PC-3 (cell line): ENCODE results near the gene RSU1. TPM values are rescaled to one million over a fixed set of nuclear protein-coding genes. Genes with fewer than 3 reads are reported as not detected.

Experiments used
- ATAC-seq: fragments of 200-7000 bp; cut with Tn5 transposase; 2 replicates; pipeline ENCODE4 v1.9.1; 2020; ENCODE audit warnings: mild to moderate bottlenecking, moderate library complexity
- BruUV-seq: library from RNA; stranded (reverse); fragments of 400-500 nt; replicated peaks from 2 replicates; lab custom pipeline; 2021; lab: Mats Ljungman, UMichigan
- CTCF ChIA-PET: fragments of 300-600 bp; sonication (Branson Sonifier 250); formaldehyde crosslinking; loops from one replicate; lab custom pipeline; 2022; ENCODE audit warnings: antibody characterized with exemption; lab: Charles Lee
- POLR2A ChIA-PET: fragments of 300-600 bp; sonication (Branson Sonifier 250); formaldehyde crosslinking; loops from one replicate; lab custom pipeline; 2022; ENCODE audit warnings: antibody characterized with exemption; ENCODE audit not compliant: unreplicated experiment; lab: Charles Lee
- DNase-seq: peaks from one replicate; pipeline ENCODE4 v3.0.0-alpha.2; 2015
- H2AFZ ChIP-seq: fragments of 300-600 bp; sonication (generic); 2 replicates; pipeline ENCODE4 v1.6.0; 2016; ENCODE audit warnings: antibody characterized with exemption, low read length
- H3F3A ChIP-seq: fragments of 300-600 bp; sonication (generic); one replicate; pipeline ENCODE4 v1.6.0; 2017; ENCODE audit warnings: antibody characterized with exemption, low read length, control low read depth, mild to moderate bottlenecking; ENCODE audit not compliant: unreplicated experiment
- H3K27ac ChIP-seq: fragments of 300-600 bp; sonication (generic); 2 replicates; pipeline ENCODE4 v1.5.1; 2016; ENCODE audit warnings: mild to moderate bottlenecking, low read length
- H3K27me3 ChIP-seq: fragments of 300-600 bp; sonication (generic); 2 replicates; pipeline ENCODE4 v1.6.1; 2016; ENCODE audit warnings: low read length, mixed read lengths
- H3K36me3 ChIP-seq: fragments of 300-600 bp; sonication (generic); 2 replicates; pipeline ENCODE4 v1.6.1; 2016; ENCODE audit warnings: low read depth, mixed run types, low read length, mixed read lengths
- H3K4me1 ChIP-seq: fragments of 300-600 bp; sonication (generic); 2 replicates; pipeline ENCODE4 v1.5.1; 2016; ENCODE audit warnings: low read length; ENCODE audit not compliant: insufficient read depth
- H3K4me2 ChIP-seq: fragments of 300-600 bp; sonication (generic); 2 replicates; pipeline ENCODE4 v1.6.0; 2016; ENCODE audit warnings: low read length
- H3K4me3 ChIP-seq: fragments of 300-600 bp; sonication (generic); 2 replicates; pipeline ENCODE4 v1.5.1; 2016; ENCODE audit warnings: mild to moderate bottlenecking, low read length, mixed read lengths
- H3K79me2 ChIP-seq: fragments of 300-600 bp; sonication (generic); 2 replicates; pipeline ENCODE4 v1.6.1; 2017; ENCODE audit warnings: low read length, mixed read lengths
- H3K9ac ChIP-seq: fragments of 300-600 bp; sonication (generic); 2 replicates; pipeline ENCODE4 v1.6.0; 2016; ENCODE audit warnings: mild to moderate bottlenecking, low read length
- H3K9me2 ChIP-seq: fragments of 300-600 bp; sonication (generic); replicated peaks from 2 replicates; pipeline ENCODE4 v1.6.1; 2016; ENCODE audit warnings: mixed run types, low read length, mixed read lengths
- H3K9me3 ChIP-seq: fragments of 300-600 bp; sonication (generic); 2 replicates; pipeline ENCODE4 v1.6.1; 2016; ENCODE audit warnings: low read length, mixed read lengths
- H4K20me1 ChIP-seq: fragments of 300-600 bp; sonication (generic); 2 replicates; pipeline ENCODE4 v1.6.1; 2016; ENCODE audit warnings: low read length, mixed read lengths
- EZH2 ChIP-seq: fragments of 300-600 bp; sonication (generic); IDR thresholded peaks from one replicate; pipeline ENCODE4 v1.6.1; 2017; ENCODE audit warnings: antibody characterized with exemption, mild to moderate bottlenecking, low read length; ENCODE audit not compliant: unreplicated experiment
- EZH2phosphoT487 ChIP-seq: fragments of 300-600 bp; sonication (generic); IDR thresholded peaks from 2 replicates; pipeline ENCODE4 v1.6.1; 2018; ENCODE audit warnings: mild to moderate bottlenecking, antibody characterized with exemption, low read length, borderline replicate concordance
- intact Hi-C: fragments of 100-400 bp; cut with micrococcal nuclease; formaldehyde crosslinking; loops from 2 replicates; pipeline ENCODE4 v1.9.0; 2023
- total RNA-seq: library from RNA; depleted of rRNA; stranded (reverse); fragments of >200 nt; gene quantifications from 2 replicates; pipeline ENCODE4 v1.2.3, GENCODE V29; 2014
- TF ChIP-seq, protein P1 (sequence below): fragments of 300-600 bp; sonication (generic); conservative IDR thresholded peaks from 2 replicates; pipeline ENCODE4 v1.5.1; 2017; ENCODE audit warnings: antibody characterized with exemption, low read depth, mild to moderate bottlenecking, low read length

RSU1 gene
- total RNA-seq, 1 experiment from 2014 or later = 21.2 TPM

DNA sequence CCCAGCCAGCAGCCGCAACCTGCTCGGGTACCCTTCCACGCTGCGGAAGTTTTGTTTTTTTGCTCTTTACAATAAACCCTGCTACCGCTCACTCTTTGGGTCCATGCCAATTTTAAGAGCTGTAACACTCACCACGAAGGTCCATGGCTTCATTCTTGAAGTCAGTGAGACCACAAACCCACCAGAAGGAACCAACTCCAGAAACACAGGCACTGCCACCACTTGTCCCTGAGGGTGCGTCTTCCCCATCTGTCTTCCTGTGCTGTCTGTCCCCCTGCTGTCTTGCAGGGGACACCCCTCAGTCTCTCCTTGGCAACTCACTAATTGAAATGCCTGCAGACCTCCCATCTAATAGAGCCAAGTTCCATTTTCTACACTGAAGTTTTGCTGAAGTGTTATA, 48.5 kb upstream of the RSU1 start:
- Histone ChIP-seq H3K9me3 (no peaks in the 10 kb centered on the region), H3K79me2 (no peaks in the 10 kb centered on the region), H3K4me3 (no peak overlapping the region), H3F3A (no peaks in the 10 kb centered on the region), H3K9me2 (no peaks in the 10 kb centered on the region), H2AFZ (no peak overlapping the region), H3K4me1 (peaks cover 8% of the 10 kb centered on the region; the same call in 1 of the 2 replicates), H3K27me3 (no peaks in the 10 kb centered on the region), H4K20me1 (no peaks in the 10 kb centered on the region), H3K4me2 (no peak overlapping the region), H3K9ac (no peak overlapping the region), H3K36me3 (no peaks in the 10 kb centered on the region), H3K27ac (no peak overlapping the region)
- ChIA-PET POLR2A (no interaction called here), CTCF (no interaction called here)
- DNase-seq (no peak), ATAC-seq (no peak)
- TF ChIP-seq EZH2 = no peak
- no peak for TF ChIP-seq EZH2phosphoT487
- TF ChIP-seq, protein P1, sequence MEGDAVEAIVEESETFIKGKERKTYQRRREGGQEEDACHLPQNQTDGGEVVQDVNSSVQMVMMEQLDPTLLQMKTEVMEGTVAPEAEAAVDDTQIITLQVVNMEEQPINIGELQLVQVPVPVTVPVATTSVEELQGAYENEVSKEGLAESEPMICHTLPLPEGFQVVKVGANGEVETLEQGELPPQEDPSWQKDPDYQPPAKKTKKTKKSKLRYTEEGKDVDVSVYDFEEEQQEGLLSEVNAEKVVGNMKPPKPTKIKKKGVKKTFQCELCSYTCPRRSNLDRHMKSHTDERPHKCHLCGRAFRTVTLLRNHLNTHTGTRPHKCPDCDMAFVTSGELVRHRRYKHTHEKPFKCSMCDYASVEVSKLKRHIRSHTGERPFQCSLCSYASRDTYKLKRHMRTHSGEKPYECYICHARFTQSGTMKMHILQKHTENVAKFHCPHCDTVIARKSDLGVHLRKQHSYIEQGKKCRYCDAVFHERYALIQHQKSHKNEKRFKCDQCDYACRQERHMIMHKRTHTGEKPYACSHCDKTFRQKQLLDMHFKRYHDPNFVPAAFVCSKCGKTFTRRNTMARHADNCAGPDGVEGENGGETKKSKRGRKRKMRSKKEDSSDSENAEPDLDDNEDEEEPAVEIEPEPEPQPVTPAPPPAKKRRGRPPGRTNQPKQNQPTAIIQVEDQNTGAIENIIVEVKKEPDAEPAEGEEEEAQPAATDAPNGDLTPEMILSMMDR = no peak
- BruUV-seq = no TSS peak
- intact Hi-C loops = no loop called here

- intact Hi-C loops = no loop called here
- H3K9me3 ChIP-seq = no peaks in the 10 kb centered on the region
- no peak overlapping the region for H2AFZ ChIP-seq
- no peaks in the 10 kb centered on the region for H4K20me1 ChIP-seq
- ChIA-PET POLR2A (no interaction called here), CTCF (no interaction called here)
- no TSS peak for BruUV-seq
- ATAC-seq = no peak
- no peaks in the 10 kb centered on the region for H3K9me2 ChIP-seq
- H3K79me2 ChIP-seq = no peaks in the 10 kb centered on the region
- no peak overlapping the region for H3K4me3 ChIP-seq
- H3F3A ChIP-seq = no peaks in the 10 kb centered on the region
- no peak overlapping the region for H3K27ac ChIP-seq
- no peak overlapping the region for H3K4me2 ChIP-seq
- peaks cover 8% of the 10 kb centered on the region; the same call in 1 of the 2 replicates for H3K4me1 ChIP-seq
- TF ChIP-seq, protein P1 = no peak
- TF ChIP-seq EZH2phosphoT487 (no peak), EZH2 (no peak)
- H3K36me3 ChIP-seq = no peaks in the 10 kb centered on the region
- DNase-seq = no peak
- H3K9ac ChIP-seq = no peak overlapping the region
- no peaks in the 10 kb centered on the region for H3K27me3 ChIP-seq
Observed at GRCh38 chr10:16863766-16864165, 46.5 kb upstream of the RSU1 start.

DNA sequence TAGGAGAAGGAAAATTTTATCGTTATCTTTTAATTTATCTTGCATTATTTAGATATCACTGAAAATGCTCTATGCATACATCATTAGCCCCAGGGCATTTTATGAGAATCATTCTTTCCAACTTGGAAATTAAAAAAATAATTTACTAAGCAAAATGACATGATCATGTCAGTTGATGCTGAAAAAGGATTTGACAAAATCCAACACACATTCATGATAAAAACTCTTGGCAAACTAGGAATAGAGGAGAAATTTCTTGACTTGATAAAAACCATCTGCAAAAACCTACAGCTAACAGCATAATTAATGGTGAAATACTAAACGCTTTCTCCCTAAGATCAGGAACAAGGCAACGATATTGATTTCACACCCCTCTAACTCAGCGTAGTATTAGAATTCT, 40.2 kb upstream of the RSU1 start:
- ChIA-PET POLR2A (interaction anchor here (0.6 kb wide), 1 partner anchor 218 kb away, joined by 3 read pairs; no protein-coding TSS in a partner anchor), CTCF (no interaction called here)
- Histone ChIP-seq H3K4me1 (peaks cover 19% of the 10 kb centered on the region), H3K79me2 (no peaks in the 10 kb centered on the region), H3F3A (no peaks in the 10 kb centered on the region), H4K20me1 (no peaks in the 10 kb centered on the region), H3K9me3 (no peaks in the 10 kb centered on the region), H2AFZ (no peak overlapping the region), H3K4me3 (no peak overlapping the region), H3K4me2 (no peak overlapping the region), H3K36me3 (no peaks in the 10 kb centered on the region), H3K27ac (no peak overlapping the region), H3K27me3 (no peaks in the 10 kb centered on the region), H3K9ac (no peak overlapping the region), H3K9me2 (no peaks in the 10 kb centered on the region)
- no TSS peak for BruUV-seq
- TF ChIP-seq EZH2 = no peak
- no peak for TF ChIP-seq EZH2phosphoT487
- TF ChIP-seq, protein P1 = no peak
- ATAC-seq (no peak), DNase-seq (no peak)
- intact Hi-C loops = no loop called here
